ENCODE measurements around the gene AQP7.

AQP7 gene

DNA sequence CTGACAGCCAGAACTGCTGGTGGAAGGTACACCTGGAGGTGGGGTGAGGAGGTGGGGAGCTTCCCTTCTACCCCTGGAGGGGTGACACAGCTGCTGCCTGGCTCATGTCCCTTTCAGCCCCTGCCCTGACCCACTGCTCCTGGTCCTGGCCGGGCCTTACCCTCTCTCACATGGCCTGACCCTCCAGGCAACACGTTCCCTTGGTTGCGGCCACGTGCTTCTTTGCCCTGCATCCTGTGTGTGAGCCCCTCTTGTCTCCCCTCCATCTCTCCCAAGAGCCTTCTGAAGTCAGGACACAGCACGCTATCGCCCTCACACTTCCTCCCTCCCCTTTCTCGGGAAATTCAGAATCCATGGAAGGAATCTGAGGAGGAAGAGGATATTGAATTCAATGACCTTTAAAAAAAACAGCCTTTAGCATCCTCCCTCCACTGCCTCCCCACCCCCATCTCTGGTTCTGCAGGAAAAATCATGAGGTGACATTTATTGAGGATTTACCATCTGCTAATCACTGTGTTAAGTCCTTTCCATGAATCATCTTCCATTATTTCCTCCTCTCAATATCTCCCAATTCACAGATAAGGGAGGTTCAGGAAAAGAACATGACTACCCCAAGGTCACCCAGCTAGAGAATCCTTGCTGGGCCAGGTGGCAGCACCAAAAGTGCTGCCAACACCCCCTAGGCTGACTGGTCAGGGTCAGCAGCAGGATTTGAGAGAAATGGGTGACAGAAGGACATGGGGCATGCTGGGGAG lies 36.7 kb upstream of the AQP7 start:
- no peak for DNase-seq (ENCODE audit: extremely low read depth, low read depth)
- TF ChIP-seq, protein P1, sequence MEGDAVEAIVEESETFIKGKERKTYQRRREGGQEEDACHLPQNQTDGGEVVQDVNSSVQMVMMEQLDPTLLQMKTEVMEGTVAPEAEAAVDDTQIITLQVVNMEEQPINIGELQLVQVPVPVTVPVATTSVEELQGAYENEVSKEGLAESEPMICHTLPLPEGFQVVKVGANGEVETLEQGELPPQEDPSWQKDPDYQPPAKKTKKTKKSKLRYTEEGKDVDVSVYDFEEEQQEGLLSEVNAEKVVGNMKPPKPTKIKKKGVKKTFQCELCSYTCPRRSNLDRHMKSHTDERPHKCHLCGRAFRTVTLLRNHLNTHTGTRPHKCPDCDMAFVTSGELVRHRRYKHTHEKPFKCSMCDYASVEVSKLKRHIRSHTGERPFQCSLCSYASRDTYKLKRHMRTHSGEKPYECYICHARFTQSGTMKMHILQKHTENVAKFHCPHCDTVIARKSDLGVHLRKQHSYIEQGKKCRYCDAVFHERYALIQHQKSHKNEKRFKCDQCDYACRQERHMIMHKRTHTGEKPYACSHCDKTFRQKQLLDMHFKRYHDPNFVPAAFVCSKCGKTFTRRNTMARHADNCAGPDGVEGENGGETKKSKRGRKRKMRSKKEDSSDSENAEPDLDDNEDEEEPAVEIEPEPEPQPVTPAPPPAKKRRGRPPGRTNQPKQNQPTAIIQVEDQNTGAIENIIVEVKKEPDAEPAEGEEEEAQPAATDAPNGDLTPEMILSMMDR (IDR thresholded peaks at IDR 0.05; ENCODE audit: low read depth, low read length) = no peak

DNA sequence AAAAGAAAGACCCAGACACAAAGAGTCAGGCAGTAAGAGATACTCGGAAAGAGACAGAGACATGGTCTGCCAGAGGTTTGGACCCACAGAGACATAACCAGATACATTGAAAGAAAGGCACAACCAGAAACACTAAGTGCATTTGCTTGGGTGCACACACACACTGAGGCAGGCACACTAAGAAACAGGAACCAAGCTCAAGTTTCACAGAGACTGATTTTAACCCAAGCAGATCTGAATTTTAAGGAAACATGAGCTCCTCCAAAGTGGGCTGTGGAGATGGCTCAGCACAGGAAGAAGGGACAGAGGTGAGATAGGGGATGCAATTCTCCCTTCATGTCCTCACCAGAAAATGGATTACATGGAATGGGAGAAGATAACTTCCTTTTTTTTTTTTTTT lies 35.5 kb upstream of the AQP7 start:
- TF ChIP-seq, protein P1 (IDR thresholded peaks at IDR 0.05; ENCODE audit: low read depth, low read length) = no peak
- DNase-seq (ENCODE audit: extremely low read depth, low read depth) = no peak

DNA sequence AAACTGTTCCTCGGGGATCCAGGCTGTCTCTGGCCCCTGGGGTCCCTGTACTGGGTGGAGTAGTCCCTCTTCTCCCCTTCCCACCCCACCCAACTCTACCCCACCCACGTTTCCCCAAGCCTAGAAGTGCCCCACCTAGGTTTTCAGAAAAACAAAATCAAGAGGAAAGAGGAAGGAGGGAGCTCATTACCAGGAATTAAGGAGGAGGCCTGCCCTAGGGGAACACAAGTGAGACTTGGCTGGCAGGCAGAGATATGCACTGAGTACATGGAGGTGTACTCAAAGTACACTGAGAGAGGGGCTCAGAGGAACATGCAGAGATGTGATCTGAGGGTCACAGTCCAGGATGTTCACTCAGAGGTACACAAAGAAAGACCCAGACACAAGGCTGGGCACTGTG lies 34.8 kb upstream of the AQP7 start:
- DNase-seq (ENCODE audit: extremely low read depth, low read depth) = no peak
- TF ChIP-seq, protein P1 (IDR thresholded peaks at IDR 0.05; ENCODE audit: low read depth, low read length) = no peak

DNA sequence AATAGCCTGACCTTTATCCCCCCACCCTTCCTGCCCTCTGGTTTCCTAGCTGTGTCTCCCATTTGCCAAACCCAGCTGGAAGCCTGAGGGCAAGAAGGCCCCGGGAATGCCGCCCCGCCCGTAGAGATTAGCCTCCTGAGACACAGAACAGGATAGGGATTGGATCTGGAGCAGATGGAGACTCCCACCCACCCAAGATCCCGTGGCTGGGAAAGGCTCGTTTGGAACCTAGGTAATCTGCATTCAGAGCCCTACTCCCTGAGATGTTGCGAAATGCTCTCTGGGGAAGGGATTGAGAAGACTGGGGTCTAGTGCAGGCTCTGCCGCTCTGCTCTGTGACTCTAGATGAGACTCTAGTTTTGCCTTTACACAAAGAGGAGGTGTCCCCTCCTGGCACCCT lies 34.1 kb upstream of the AQP7 start:
- TF ChIP-seq, protein P1 (IDR thresholded peaks at IDR 0.05; ENCODE audit: low read depth, low read length) = no peak
- no peak for DNase-seq (ENCODE audit: extremely low read depth, low read depth)

DNA sequence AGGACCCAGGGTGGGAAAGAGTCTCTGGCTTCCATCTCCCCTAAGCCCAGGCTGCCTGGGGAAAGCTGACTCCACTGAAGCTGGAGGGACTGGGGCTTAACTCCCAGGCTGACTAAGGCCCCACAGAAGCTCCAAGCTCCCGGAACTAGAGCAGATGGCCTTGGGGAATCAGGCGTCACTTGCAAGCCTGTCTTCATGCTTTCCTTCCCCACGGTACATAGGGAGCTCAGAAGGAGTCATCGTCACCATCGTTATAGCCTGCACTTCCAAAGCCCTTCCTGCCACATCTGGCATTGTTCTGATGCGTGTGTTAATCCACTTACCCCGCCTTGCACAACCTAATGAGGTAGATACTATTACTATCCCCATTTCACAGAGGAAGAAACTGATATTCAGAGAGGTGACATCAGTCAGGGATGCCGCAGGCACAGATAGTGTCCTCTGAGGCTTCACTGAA lies 33.5 kb upstream of the AQP7 start:
- no peak for DNase-seq (ENCODE audit: extremely low read depth, low read depth)
- TF ChIP-seq, protein P1 (IDR thresholded peaks at IDR 0.05; ENCODE audit: low read depth, low read length) = no peak

DNA sequence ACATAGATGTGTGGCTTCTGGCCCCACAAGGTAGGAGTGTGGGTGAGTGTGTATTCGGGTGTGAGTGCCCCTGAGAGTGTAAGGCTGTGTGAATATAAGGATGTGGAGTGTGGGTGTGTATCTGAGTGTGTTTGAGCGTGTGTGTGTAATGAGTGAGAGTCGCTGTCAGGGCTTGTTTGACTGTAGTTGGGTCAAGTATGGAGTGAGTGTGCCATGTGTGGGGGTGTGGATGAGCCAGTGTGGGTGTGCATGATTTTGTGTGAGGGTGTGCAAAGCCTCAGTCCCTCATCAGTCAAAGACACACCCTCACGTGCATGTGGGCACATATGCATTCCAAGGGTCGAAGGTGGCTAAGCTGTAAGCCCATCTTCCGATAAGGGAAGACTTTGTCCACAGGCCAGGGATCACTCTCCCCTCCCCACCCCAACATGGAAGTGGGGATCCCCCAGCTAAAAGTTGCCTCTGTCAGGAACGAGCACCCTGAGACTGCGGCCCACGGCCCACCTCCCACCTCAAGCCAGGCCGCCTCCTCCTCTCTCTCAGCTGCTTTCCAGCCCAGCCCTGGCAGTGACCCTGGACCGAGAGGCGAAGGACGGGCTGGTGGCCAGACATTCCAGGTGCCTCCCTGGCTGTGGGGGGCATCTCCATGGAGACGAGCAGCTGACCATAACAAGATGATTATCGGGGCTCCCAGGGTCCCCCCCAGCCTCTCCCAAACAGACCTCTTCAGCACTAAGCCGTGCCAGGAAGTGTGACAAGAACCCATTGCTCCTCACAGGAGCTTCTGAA lies 32.1 kb upstream of the AQP7 start:
- TF ChIP-seq, protein P1 (IDR thresholded peaks at IDR 0.05; ENCODE audit: low read depth, low read length) = no peak
- no peak for DNase-seq (ENCODE audit: extremely low read depth, low read depth)

DNA sequence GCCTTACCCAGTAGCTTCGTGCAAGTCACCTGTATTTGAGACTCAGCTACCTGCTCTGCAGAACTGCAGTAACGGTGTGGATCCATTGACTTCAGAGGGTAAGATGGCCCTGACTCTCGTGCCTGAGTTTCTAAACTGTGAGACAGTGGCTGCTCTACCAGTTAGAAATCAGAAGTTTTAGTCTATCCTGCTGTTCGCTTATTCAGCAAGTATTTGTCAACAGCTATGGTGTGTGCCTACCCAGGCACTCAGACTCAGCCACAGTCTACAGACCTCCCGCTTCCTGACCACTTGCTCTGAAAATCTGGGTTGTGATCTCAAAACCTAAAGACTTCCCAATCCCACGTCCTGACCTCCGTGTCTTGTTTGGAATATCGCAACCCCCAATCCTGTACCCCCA lies 31.5 kb upstream of the AQP7 start:
- no peak for DNase-seq (ENCODE audit: extremely low read depth, low read depth)
- TF ChIP-seq, protein P1 (IDR thresholded peaks at IDR 0.05; ENCODE audit: low read depth, low read length) = no peak

All from AG09319 (cell line).